Ishikawa (cell line): ENCODE measurements around the gene RIPK1.

ENCODE experiments used
- TAF1 ChIP-seq: IDR thresholded peaks from 2 replicates; pipeline ENCODE4 v1.6.1; 2012; ENCODE audit warnings: low read depth, mild to moderate bottlenecking
- TEAD4 ChIP-seq: IDR thresholded peaks from 2 replicates; pipeline ENCODE4 v1.6.1; 2012
- YY1 ChIP-seq: IDR thresholded peaks from 2 replicates; pipeline ENCODE4 v1.6.1; 2012; ENCODE audit warnings: low read depth
- TF ChIP-seq, protein P1 (sequence below): IDR thresholded peaks from 2 replicates; pipeline ENCODE4 v1.6.1; 2012
- TF ChIP-seq, protein P2 (sequence below): IDR thresholded peaks from 2 replicates; pipeline ENCODE4 v1.6.1; 2012
- TF ChIP-seq, protein P3 (sequence below): IDR thresholded peaks from 2 replicates; pipeline ENCODE4 v1.6.1; 2012; ENCODE audit warnings: low read depth, mild to moderate bottlenecking

DNA sequence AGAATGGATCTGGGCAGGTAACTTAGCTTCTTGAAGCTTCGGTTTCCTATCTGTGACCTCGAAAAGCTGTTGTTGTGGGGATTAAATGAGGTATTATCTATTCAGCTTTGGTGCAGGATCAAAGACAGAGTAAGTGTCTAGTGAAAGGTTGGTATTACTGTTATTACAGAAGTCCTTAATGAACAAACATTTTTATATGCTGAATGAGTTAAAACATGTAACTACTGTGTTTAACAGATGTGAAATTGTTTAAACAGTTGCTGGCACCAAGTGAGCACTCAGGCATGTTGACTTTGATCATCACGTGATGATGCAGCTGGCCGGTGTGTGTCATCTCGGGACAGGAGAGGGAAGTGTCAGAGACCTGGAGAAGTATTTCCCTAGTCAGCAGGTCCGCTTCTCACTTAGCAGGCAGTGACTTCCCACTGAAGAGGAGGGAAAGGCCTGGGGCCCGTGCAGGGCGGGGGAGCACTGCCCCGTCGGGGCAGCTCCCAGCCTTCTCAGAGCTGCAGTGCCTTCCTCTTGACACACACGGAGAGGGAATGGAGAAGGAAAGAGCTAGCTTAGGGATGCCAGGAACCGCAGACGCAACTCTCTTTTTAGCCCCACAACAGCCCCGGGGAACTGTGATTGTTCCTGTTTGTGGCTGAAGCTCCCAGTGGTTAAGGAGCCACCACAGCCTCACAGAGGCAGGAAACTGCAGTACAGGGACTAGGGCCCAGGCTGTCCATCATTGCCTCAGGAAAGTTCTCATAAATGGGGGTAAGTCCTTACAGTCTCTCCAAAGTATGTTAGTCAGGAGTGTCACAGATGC lies 71.0 kb downstream of the RIPK1 start:
- TF ChIP-seq, protein P1, sequence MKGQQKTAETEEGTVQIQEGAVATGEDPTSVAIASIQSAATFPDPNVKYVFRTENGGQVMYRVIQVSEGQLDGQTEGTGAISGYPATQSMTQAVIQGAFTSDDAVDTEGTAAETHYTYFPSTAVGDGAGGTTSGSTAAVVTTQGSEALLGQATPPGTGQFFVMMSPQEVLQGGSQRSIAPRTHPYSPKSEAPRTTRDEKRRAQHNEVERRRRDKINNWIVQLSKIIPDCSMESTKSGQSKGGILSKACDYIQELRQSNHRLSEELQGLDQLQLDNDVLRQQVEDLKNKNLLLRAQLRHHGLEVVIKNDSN = no peak
- no peak for TF ChIP-seq YY1
- no peak for TF ChIP-seq TEAD4
- TF ChIP-seq, protein P2, sequence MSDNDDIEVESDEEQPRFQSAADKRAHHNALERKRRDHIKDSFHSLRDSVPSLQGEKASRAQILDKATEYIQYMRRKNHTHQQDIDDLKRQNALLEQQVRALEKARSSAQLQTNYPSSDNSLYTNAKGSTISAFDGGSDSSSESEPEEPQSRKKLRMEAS = no peak
- TF ChIP-seq, protein P3, sequence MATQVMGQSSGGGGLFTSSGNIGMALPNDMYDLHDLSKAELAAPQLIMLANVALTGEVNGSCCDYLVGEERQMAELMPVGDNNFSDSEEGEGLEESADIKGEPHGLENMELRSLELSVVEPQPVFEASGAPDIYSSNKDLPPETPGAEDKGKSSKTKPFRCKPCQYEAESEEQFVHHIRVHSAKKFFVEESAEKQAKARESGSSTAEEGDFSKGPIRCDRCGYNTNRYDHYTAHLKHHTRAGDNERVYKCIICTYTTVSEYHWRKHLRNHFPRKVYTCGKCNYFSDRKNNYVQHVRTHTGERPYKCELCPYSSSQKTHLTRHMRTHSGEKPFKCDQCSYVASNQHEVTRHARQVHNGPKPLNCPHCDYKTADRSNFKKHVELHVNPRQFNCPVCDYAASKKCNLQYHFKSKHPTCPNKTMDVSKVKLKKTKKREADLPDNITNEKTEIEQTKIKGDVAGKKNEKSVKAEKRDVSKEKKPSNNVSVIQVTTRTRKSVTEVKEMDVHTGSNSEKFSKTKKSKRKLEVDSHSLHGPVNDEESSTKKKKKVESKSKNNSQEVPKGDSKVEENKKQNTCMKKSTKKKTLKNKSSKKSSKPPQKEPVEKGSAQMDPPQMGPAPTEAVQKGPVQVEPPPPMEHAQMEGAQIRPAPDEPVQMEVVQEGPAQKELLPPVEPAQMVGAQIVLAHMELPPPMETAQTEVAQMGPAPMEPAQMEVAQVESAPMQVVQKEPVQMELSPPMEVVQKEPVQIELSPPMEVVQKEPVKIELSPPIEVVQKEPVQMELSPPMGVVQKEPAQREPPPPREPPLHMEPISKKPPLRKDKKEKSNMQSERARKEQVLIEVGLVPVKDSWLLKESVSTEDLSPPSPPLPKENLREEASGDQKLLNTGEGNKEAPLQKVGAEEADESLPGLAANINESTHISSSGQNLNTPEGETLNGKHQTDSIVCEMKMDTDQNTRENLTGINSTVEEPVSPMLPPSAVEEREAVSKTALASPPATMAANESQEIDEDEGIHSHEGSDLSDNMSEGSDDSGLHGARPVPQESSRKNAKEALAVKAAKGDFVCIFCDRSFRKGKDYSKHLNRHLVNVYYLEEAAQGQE = no peak
- TF ChIP-seq TAF1 = no peak
